Muscle layer of colon (tissue), 2 donors: Measurements from ENCODE around the gene ZNF362.

Experiments used
- H3K27ac ChIP-seq: one replicate; pipeline ENCODE4 v1.7.0; 2013; ENCODE audit warnings: low read depth, mild to moderate bottlenecking, low read length, moderate library complexity
- H3K27me3 ChIP-seq, 2 donors: one replicate each; pipeline ENCODE4 v1.7.0; 2013; ENCODE audit warnings: low read length in 2 of 2, mild to moderate bottlenecking in 2 of 2; ENCODE audit not compliant: insufficient read depth in 2 of 2, control insufficient read depth in 1 of 2
- H3K36me3 ChIP-seq: one replicate; pipeline ENCODE4 v1.7.0; 2013; ENCODE audit warnings: mild to moderate bottlenecking, low read length; ENCODE audit not compliant: insufficient read depth
- H3K4me1 ChIP-seq: one replicate; pipeline ENCODE4 v1.7.0; 2013; ENCODE audit warnings: mild to moderate bottlenecking, low read length; ENCODE audit not compliant: insufficient read depth
- H3K4me3 ChIP-seq, 2 donors: one replicate each; pipeline ENCODE4 v1.7.0; 2013; ENCODE audit warnings: low read length in 2 of 2, low read depth in 1 of 2, mild to moderate bottlenecking in 1 of 2, moderate library complexity in 1 of 2
- H3K9ac ChIP-seq: one replicate; pipeline ENCODE4 v1.7.0; 2013; ENCODE audit warnings: low read length
- H3K9me3 ChIP-seq: one replicate; pipeline ENCODE4 v1.7.0; 2013; ENCODE audit warnings: mild to moderate bottlenecking, low read length
- donor health status: abdominal sarcoma.
- donor health status: Adenocarcinoma of cecum.

ZNF362 gene

DNA sequence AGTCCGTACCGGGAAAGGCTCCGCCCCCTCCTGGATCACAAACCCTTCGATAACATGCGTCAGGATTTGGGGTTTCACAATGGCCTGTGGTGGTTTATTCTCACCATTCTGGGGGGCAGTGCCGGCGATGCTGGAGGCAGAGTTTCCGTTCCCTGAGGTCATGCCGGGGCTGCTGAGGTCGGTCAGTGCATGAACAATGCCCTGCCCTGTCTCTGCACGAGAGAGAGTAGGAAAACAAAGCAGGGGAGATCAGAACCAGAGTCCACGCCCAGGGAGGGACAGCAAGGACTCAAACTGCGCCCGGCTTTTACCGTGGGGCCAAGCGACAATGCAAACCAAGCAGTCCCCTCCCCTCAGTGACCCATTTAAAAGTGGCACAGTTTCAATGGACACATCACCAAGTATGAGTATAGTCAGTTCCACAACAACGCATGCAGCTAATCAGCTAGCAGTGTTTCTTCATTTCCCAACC, 77.8 kb downstream of the ZNF362 start:
- H3K36me3 ChIP-seq, result peaks cover 30% of the 10 kb centered on the region
- no peaks in the 10 kb centered on the region for H3K9me3 ChIP-seq
- no peak overlapping the region for H3K4me3 ChIP-seq
- H3K9ac ChIP-seq, result no peak overlapping the region
- H3K27ac ChIP-seq, result peak overlapping the region; percentile 61
- H3K4me1 ChIP-seq, result peaks cover 55% of the 10 kb centered on the region
- H3K27me3 ChIP-seq, result no peaks in the 10 kb centered on the region

DNA sequence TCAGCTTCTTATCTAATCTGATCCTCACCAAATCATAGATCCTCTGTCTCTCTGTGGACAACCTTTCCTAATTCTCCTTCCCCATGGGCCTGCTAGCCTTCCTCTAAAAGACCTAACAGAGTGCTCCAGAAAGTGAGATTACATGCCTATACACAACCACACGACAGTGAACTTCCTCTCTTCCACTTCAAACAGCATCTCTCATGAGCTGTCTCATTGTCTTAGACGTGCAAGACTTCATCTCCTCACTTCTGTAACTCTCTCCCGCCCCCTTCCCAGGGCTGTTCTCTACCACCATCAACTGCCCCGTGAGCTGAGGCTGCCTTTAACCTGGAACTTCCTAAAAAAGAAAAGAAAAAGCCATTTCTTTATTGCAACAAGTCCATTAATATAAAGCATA, 78.7 kb downstream of the ZNF362 start:
- no peak overlapping the region for H3K4me3 ChIP-seq
- peaks cover 64% of the 10 kb centered on the region for H3K4me1 ChIP-seq
- peaks cover 21% of the 10 kb centered on the region for H3K36me3 ChIP-seq
- no peak overlapping the region for H3K27ac ChIP-seq
- H3K27me3 ChIP-seq, result no peaks in the 10 kb centered on the region
- H3K9me3 ChIP-seq, result no peaks in the 10 kb centered on the region
- H3K9ac ChIP-seq, result peak overlapping the region; percentile 4

DNA sequence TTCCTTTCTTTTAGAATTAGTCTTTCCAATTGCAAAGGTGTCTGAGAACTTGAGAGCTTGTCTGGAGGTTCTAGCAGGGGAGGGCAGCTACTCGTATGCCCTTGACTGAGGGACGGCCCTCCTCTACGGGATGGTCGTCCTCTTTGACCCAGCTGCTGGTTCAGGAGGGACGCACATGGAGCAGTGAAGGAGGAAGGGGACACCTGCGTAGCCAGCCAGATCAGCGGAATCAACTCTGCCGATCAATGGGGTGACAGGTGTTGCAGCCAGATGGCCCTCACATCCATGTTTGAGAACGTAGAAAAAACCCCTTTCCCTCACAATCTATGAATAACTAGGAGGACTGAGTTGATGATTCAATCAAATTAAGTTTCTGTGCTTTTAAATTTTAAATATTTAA, 80.3 kb downstream of the ZNF362 start:
- Histone ChIP-seq H3K4me1 (peaks cover 79% of the 10 kb centered on the region), H3K9ac (no peak overlapping the region), H3K27ac (no peak overlapping the region), H3K36me3 (peaks cover 6% of the 10 kb centered on the region), H3K4me3 (no peak overlapping the region), H3K27me3 (no peaks in the 10 kb centered on the region), H3K9me3 (no peaks in the 10 kb centered on the region)

DNA sequence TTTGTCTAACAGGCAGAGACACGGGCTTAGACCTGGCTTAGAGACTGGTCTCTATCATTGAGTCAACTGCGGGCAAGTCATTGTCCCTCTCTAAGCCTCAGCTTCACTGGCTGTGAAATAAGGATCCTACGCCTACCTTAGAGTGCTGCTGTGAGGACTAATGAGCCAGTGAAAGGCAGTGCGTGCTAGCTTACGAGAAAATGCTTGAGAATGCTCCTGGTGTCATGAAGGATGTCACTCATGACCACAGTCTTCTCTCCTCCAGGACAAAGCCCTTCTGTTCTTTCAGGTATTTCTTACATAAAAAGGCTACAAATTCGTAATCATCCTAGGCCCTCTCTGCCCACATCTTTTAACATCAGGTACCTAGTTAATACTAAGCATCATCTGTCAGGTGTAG, 81.1 kb downstream of the ZNF362 start:
- no peak overlapping the region for H3K9ac ChIP-seq
- H3K27ac ChIP-seq, result peak overlapping the region; percentile 57
- H3K4me3 ChIP-seq, result no peak overlapping the region
- no peaks in the 10 kb centered on the region for H3K36me3 ChIP-seq
- peaks cover 79% of the 10 kb centered on the region for H3K4me1 ChIP-seq
- H3K9me3 ChIP-seq, result no peaks in the 10 kb centered on the region
- H3K27me3 ChIP-seq, result no peaks in the 10 kb centered on the region

DNA sequence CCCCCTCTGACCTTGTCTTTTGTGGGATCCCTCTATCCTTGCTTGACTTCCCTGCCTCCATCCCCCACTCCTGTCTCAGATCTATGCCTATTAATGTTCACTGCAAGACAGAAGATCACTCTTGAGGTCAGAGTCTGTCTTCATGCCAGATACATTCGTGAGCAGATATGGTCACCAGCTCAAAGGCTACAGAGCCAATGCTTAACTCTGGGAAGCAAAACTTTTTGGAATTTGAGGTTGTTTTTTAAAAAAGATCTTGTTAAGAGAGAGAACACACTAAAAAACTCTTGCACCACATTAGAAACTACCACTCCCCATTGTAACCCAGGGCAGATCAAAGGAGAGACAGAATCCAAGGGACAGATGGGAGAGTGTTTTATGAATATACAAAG, 81.8 kb downstream of the ZNF362 start:
- no peak overlapping the region for H3K9ac ChIP-seq
- peak overlapping the region in 1 of 2 donors; percentile 13 for H3K4me3 ChIP-seq
- no peaks in the 10 kb centered on the region for H3K36me3 ChIP-seq
- no peaks in the 10 kb centered on the region for H3K9me3 ChIP-seq
- peak overlapping the region; percentile 65 for H3K27ac ChIP-seq
- peaks cover 79% of the 10 kb centered on the region for H3K4me1 ChIP-seq
- H3K27me3 ChIP-seq, result no peaks in the 10 kb centered on the region

DNA sequence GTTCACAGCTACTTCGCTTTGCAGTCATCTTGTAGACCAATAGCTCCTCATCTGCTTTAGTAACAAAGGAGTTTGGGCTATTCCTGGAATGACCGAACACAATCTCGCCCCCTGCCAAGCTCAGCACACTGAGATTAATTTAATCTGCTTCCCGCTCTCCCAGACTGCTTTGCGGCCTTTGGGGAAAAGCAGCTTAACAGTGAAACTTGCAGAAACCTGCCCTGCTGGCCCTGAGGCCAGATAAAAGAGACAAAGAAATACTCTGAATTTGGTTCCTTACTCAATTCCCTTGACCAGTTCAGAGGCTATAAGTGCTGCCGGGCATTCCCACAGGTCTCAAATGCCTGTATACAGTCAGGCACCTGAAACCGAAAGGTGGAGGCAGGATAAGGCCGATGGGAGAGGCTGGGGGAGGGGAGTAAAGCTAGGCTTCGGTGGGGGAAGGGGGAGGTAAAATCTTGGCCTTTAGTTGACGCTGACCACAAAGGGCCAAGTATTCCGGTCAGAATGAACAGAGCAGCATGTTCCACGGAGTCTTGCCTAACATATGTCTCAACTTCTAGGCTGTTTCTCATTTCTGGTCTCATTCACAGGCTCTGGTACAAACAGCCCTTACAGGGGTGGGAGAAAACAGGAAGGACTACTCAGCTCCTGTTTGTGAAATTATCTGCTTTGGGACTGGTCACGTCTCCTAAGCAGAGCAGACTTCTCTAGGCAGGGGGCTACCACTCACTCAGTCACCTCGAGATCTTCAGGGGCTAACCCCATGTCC, 82.3 kb downstream of the ZNF362 start:
- peaks cover 76% of the 10 kb centered on the region for H3K4me1 ChIP-seq
- H3K4me3 ChIP-seq, result peak overlapping the region in 1 of 2 donors; percentile 13

DNA sequence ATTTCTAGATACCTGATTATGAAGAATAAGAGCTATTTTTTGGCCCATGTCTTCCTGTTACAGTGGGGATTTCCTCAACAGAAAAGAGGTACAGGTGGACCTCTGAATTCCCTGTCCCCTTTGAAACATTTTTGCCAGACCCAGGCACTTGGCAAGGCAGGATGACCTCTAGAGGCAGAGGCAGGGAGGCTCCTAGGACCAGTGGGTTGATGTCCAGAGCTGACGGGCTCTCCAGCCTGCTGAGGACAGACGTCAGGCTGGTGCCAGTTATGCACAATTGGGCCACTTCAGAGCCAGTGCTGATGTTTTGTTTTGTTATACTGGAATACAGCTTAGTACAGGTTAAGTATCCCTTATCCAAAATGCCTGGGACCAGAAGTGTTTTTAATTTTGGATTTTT, 83.1 kb downstream of the ZNF362 start:
- Histone ChIP-seq H3K9ac (peak overlapping the region; percentile 8), H3K9me3 (no peaks in the 10 kb centered on the region), H3K36me3 (no peaks in the 10 kb centered on the region), H3K27me3 (no peaks in the 10 kb centered on the region), H3K27ac (peak overlapping the region; percentile 65), H3K4me1 (peaks cover 76% of the 10 kb centered on the region), H3K4me3 (peak overlapping the region in 1 of 2 donors; percentile 13)

More for the DNA sequence above, 82.3 kb downstream of the ZNF362 start:
- Histone ChIP-seq H3K27me3 (no peaks in the 10 kb centered on the region), H3K27ac (peak overlapping the region; percentile 65), H3K36me3 (no peaks in the 10 kb centered on the region), H3K9me3 (no peaks in the 10 kb centered on the region), H3K9ac (peak overlapping the region; percentile 8)

DNA sequence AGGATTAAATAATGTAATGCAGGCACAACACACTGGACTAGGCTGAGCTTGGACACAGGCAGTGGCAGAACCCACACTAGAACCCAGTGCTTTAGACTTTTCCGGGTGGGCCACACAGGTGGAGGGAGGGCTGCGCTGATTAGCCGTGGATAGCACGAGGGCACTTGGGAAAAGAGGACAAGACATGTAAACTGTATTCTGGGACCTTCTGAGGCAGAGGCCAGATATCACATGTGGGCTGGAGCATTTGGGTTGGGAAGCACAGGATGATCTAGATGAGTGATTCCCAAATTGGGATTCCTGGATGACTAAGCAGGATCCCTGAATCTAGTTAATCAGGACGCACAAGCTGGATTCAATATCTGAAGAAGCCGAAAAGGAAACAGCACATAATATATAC, 84.9 kb downstream of the ZNF362 start:
- H3K4me1 ChIP-seq, result peaks cover 84% of the 10 kb centered on the region

DNA sequence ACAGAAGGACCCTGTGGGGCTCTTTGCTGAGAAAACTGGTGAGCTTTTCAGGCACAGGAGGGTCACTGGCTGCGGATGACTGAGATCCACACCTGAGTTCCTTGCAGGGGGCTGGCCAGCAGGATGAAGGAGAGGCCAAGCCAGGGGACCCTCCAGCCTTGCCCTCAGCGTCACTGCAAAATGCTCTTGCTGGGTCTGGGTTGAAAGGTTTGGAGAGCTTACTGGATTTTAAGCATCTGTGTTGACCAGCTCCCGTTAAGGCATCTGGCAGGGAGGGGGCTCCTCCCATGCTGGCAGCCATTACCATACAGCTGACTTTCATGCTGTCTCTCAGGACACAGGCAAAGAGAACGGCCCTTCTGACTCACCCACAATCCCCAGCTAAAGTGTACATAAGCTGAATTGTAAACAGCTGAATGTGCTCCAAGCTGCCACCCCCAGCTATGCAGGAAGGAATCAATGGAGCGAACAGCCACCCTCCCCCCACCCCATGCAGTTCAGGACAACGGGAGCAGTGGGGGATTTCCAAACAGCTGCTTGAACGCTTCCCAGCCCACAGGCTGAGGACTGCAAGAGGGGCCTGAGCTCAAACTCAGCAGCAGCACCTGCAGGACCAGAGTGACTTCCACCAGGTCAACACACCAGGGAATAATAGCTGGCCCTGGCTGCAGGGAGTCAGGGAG, 85.9 kb downstream of the ZNF362 start:
- no peaks in the 10 kb centered on the region for H3K27me3 ChIP-seq
- peak overlapping the region; percentile 1 for H3K9ac ChIP-seq
- H3K36me3 ChIP-seq, result no peaks in the 10 kb centered on the region
- no peaks in the 10 kb centered on the region for H3K9me3 ChIP-seq
- peak overlapping the region in 1 of 2 donors; percentile 34 for H3K4me3 ChIP-seq
- peak overlapping the region; percentile 40 for H3K27ac ChIP-seq
- peaks cover 94% of the 10 kb centered on the region for H3K4me1 ChIP-seq

More for the DNA sequence above, 84.9 kb downstream of the ZNF362 start:
- Histone ChIP-seq H3K27me3 (no peaks in the 10 kb centered on the region), H3K9me3 (no peaks in the 10 kb centered on the region), H3K4me3 (no peak overlapping the region), H3K9ac (no peak overlapping the region), H3K36me3 (no peaks in the 10 kb centered on the region), H3K27ac (peak overlapping the region; percentile 72)

DNA sequence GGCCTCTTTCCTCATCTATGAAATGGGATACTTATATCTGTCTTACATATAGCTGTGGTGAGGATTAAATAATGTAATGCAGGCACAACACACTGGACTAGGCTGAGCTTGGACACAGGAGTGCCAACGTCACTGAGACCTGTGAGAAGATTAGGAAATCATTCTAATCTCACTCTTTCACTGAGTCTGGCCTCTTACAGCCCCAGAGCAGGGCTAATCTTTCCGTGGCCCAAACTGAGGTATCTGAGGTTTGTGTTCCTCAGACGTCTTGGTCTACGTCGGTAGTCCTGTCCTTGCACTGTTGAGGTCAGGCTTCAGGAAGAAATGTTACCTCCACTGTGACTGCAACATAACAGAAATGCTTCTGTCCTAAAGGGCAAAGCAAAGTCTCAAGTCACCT, 87.2 kb downstream of the ZNF362 start:
- H3K27me3 ChIP-seq, result no peaks in the 10 kb centered on the region
- H3K36me3 ChIP-seq, result no peaks in the 10 kb centered on the region
- H3K4me1 ChIP-seq, result peaks cover 97% of the 10 kb centered on the region
- no peaks in the 10 kb centered on the region for H3K9me3 ChIP-seq
- H3K27ac ChIP-seq, result no peak overlapping the region
- no peak overlapping the region for H3K9ac ChIP-seq
- no peak overlapping the region for H3K4me3 ChIP-seq

DNA sequence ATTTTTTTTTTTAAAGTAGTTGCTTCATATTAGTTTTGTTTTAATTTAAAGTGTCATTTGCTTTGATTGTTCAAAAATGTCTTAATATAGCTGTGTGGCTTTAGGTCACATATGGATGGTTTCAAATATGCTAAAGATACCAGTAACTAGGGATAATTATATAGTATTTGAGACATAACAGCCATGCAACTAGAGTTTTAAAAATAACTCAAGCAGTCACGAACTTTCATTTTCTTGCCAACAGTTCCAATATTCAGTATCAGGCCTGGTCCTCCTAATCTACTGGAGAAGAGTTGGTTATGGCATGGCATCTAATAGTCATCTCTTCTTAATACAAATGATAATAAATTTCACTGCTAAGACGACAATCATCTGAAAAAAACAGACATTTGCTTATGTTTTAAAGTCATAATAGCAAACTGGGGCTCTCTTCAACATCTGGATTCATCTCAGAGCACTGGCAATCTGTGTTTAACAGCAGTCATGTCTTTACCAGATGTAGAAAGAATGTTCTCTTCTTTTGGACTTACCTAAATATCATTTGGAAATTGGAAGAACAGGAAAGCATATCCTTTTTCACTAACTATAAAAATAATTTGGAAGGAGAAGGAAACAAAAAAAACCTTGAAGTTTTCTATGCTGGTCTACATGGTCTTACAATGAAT, 88.7 kb downstream of the ZNF362 start:
- Histone ChIP-seq H3K4me3 (no peak overlapping the region), H3K36me3 (no peaks in the 10 kb centered on the region), H3K27me3 (no peaks in the 10 kb centered on the region), H3K27ac (peak overlapping the region; percentile 4), H3K4me1 (peaks cover 84% of the 10 kb centered on the region), H3K9me3 (no peaks in the 10 kb centered on the region), H3K9ac (no peak overlapping the region)
